HG02571 (cell line): ENCODE results near the gene RASGRF2.

Experiments used
- ATAC-seq: cut with Tn5 transposase; IDR thresholded peaks from one replicate; pipeline ENCODE4 v1.9.1; 2021; ENCODE audit warnings: mild to moderate bottlenecking, moderate library complexity; ENCODE audit not compliant: unreplicated experiment

Gene RASGRF2

GRCh38 chr5:81191726-81192372, 231.7 kb downstream of the RASGRF2 start:
- no peak for ATAC-seq

DNA sequence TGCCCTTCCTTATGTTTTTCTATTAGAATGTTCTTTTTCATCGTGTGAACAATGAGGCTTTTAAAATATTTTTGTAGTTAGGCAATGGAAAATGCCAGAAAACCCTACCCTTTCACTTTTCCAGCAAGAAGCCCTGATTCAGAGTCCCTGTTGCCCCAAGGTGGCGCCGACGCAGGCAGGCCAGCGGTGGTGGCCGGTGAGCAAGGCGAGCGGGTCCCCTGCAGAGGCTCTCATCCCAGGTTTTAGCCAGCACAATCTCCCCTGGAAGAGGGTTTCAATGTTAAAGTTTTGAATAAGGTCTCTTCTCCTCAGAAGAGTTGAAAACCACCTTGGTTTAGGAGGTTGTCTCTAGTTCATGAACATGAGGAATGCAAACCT, 232.2 kb downstream of the RASGRF2 start:
- ATAC-seq = no peak

GRCh38 chr5:81194633-81195334, 234.6 kb downstream of the RASGRF2 start:
- ATAC-seq = peak; percentile 78

DNA sequence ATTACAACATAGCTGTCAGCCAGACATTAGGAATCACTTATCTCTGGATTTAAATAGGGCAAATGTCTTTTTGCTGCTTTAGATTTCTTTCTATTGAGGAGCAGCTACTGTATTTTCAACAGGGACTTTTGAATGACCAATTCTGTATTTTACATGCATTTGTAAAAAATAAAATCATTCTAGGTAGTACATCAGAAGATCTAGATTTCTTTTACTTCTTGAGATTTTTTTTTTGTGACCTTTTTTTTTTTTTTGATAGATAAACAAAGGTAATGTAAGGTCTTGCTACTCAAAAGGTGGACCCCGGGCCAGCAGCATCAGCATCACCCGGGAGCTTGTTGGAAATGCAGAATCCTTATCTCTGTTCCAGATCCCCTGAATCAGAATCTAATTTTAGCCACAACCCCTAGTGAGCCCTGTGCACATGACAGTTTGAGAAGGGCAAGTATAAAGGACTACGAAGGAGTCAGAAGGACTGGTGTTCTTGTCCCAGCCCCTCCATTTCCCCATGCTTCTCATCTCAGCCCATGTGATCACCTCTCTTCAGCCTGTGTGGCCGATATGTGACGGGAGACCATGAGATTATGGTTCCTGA, 235.3 kb downstream of the RASGRF2 start:
- ATAC-seq = no peak

- no peak for ATAC-seq
Measured at GRCh38 chr5:81202655-81203054, 242.5 kb downstream of the RASGRF2 start.

- no peak for ATAC-seq
Measured at GRCh38 chr5:81203729-81204128, 243.6 kb downstream of the RASGRF2 start.

GRCh38 chr5:81204205-81204604, 244.0 kb downstream of the RASGRF2 start:
- no peak for ATAC-seq

DNA sequence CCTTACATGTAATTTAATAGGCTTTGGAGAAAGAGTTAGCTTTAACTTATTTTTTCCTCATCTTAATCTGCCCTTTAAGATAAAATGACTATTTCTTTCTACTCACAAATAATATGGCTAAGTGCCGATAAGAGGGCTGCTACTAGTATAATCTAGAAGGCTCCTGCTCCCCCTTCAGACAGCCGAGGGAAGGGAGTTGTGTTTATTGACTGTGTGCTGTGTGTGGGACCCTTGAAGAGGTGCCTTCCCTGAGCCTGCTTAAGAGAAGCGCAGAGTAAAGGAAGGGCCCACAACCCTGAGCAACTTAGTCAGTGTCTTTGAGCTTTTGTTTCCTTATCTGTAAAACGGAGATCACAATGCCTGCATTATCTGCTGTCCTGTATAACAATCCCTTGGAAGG, 244.9 kb downstream of the RASGRF2 start:
- no peak for ATAC-seq

DNA sequence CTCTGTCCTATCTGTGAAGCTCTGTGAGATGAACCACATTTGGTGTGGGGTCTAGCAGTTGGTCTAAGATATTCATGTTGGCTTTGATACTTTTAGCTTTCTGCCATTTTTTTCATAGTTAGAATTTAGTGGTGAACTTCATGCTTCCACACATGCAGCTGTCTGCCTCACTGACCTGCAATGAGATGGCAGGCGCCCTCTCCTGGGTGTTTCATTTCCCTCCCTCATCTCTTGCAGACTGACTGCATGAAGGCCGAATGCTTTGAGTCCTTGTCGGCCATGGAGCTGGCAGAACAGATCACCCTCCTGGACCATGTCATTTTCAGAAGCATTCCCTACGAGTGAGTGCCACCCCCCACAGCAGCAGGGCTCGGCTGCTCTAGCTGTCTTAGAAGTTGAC, 246.8 kb downstream of the RASGRF2 start:
- ATAC-seq = no peak

- ATAC-seq = no peak
Measured at GRCh38 chr5:81208904-81209303, 248.7 kb downstream of the RASGRF2 start.

GRCh38 chr5:81209386-81209785, 249.2 kb downstream of the RASGRF2 start:
- ATAC-seq = no peak

DNA sequence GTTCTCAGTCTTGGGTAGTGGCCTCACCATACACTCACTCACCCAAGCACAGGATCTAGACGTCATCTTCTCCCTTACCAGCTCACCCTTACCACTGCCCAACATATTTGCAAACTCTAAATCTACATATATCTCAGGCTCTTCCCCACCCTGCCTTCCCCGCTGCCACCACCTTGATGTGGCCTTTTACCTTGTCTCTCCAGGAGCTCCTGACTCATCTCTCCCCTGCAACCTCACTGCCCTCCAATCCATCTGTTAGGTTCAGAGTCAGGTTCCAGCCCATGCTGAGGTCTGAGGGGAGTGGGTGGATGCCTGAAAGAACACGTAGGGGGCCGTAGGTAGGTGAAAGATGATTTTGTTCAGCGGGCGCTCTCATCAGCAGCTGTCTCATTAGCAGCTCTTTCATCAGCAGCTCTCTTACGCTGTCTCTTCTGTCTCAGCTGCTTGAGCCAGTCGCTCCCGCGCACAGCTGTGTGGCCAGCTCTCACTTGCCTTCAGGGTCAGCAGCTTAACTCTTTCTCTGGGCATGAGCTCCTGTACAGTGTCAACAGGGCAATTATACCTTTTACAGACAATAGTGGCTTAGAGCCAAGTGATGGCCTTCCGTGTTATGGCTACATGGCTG, 249.8 kb downstream of the RASGRF2 start:
- no peak for ATAC-seq

GRCh38 chr5:81212211-81212751, 252.1 kb downstream of the RASGRF2 start:
- ATAC-seq = peak; percentile 60

GRCh38 chr5:81213070-81213469, 252.9 kb downstream of the RASGRF2 start:
- ATAC-seq = no peak

- no peak for ATAC-seq
Measured at GRCh38 chr5:81214848-81215247, 254.7 kb downstream of the RASGRF2 start.

GRCh38 chr5:81216152-81216551, 256.0 kb downstream of the RASGRF2 start:
- no peak for ATAC-seq

DNA sequence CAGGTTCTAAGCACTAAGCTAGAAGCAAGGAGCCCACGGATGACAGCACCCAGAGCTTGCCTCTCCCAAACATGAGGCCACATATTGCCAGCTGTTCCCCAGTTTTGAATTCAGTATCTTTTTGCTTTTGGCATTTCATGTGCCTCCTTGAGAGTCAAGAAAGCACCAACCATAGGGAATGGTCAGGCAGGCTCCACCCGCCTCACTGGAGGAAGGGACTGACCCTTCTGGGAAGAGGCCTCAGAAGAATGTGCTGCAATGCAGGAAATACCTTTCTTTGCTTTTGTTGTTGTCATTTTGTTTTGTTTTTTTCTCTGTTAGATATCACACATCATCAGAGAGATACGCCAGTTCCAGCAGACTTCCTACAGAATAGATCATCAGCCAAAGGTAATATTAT, 259.2 kb downstream of the RASGRF2 start:
- no peak for ATAC-seq

DNA sequence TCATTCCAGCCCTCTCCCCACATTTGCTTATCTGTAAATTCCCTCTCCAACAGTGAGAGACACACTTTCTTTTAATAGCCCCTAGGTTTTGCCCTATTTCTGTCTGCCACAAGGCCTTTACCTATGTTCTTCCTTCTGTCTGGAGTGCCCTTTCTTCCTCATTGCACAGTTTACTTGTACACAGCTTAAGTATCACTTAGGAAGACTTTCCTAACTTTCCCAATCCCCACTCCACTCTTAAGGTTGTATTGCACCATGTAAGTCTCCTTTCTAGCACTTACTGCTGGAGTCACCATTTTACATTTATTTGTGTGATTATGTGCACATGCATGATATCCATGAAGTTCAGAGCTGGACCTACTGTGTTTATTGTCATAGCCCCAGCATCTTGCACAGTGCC, 262.1 kb downstream of the RASGRF2 start:
- ATAC-seq = no peak

DNA sequence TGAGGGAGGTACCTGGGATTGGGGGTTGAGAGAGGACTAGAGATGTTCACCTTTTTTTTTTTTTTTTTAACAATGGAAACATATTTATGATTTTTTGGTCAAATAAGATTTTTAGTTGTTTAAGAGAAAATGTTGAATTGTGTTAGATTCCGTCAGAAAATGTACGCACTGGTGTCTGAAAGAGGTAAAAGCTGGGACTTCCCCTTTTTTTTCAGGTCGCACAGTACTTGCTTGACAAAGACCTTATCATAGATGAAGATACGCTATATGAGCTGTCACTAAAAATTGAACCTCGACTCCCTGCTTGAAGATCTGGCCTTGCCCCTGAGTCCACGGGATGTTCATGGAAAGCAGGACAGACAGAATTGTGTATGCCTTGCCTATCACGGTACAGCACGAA, 265.3 kb downstream of the RASGRF2 start:
- ATAC-seq = no peak

GRCh38 chr5:81226286-81226685, 266.1 kb downstream of the RASGRF2 start:
- no peak for ATAC-seq

GRCh38 chr5:81226949-81227348, 266.8 kb downstream of the RASGRF2 start:
- ATAC-seq = no peak

GRCh38 chr5:81228084-81228483, 267.9 kb downstream of the RASGRF2 start:
- no peak for ATAC-seq
